SK-N-SH (cell line): Measurements from ENCODE around the gene BCAS3. TPM values are rescaled to one million over a fixed set of nuclear protein-coding genes. Genes with fewer than 3 reads are reported as not detected.

ENCODE experiments used
- CTCF ChIA-PET: fragments of 300-600, 350-600 bp; formaldehyde crosslinking; extraction: SDS; loops from one replicate; lab custom pipeline; 2021; lab: Yijun Ruan, JAX
- POLR2A ChIA-PET: fragments of 350-600 bp; sonication (Branson Sonifier 250); formaldehyde crosslinking; extraction: SDS; loops from one replicate; lab custom pipeline; 2020; ENCODE audit warnings: antibody characterized with exemption, inconsistent platforms; lab: Yijun Ruan, JAX
- DNase-seq: peaks from one replicate; pipeline ENCODE4 v3.0.0; 2012
- H2AFZ ChIP-seq: fragments of 200-600 bp; sonication (generic); 2 replicates; pipeline ENCODE4 v1.8.1; 2016; ENCODE audit warnings: antibody characterized with exemption, mild to moderate bottlenecking, low read depth
- H3F3A ChIP-seq: fragments of 200-600 bp; sonication (generic); replicated peaks from 2 replicates; pipeline ENCODE3; 2016; ENCODE audit warnings: antibody characterized with exemption, mild to moderate bottlenecking; ENCODE audit not compliant: insufficient read depth
- H3K27ac ChIP-seq, 2 experiments: fragments of 200-500 bp in 1 of 2; fragments of 200-600 bp in 1 of 2; sonication (Bioruptor generic) in 1 of 2; sonication (generic), shearing (Covaris generic) in 1 of 2; 2 replicates each; pipeline versions ENCODE4 v1.5.1 to v1.6.1; 2014 to 2016; ENCODE audit warnings: low read depth in 2 of 2, inconsistent platforms in 1 of 2, low read length in 1 of 2, mild to moderate bottlenecking in 1 of 2, mixed read lengths in 1 of 2
- H3K27me3 ChIP-seq: fragments of 200-600 bp; sonication (generic), shearing (Covaris generic); 2 replicates; pipeline ENCODE4 v1.6.1; 2016; ENCODE audit warnings: mixed run types; ENCODE audit not compliant: insufficient read depth
- H3K36me3 ChIP-seq, 2 experiments: fragments of 200-500 bp in 1 of 2; fragments of 200-600 bp in 1 of 2; sonication (Bioruptor generic) in 1 of 2; sonication (generic) in 1 of 2; replicated peaks in 1 of 2; 2 replicates each; pipeline versions ENCODE3 to v1.5.1; 2014 to 2016; ENCODE audit warnings: low read length in 1 of 2, mild to moderate bottlenecking in 1 of 2; ENCODE audit not compliant: insufficient read depth in 2 of 2, control insufficient read depth in 1 of 2
- H3K4me1 ChIP-seq, 2 experiments: fragments of 200-500 bp in 1 of 2; fragments of 200-600 bp in 1 of 2; sonication (Bioruptor generic) in 1 of 2; sonication (generic), shearing (Covaris generic) in 1 of 2; 2 replicates each; pipeline versions ENCODE4 v1.5.1 to v1.6.1; 2014 to 2016; ENCODE audit warnings: low read depth in 1 of 2, low read length in 1 of 2, mixed run types in 1 of 2; ENCODE audit not compliant: insufficient read depth in 2 of 2, control insufficient read depth in 1 of 2
- H3K4me2 ChIP-seq: fragments of 200-600 bp; sonication (generic), shearing (Covaris generic); 2 replicates; pipeline ENCODE4 v1.6.1; 2017; ENCODE audit warnings: mixed run types
- H3K4me3 ChIP-seq, 2 experiments: fragments of 200-500 bp in 1 of 2; fragments of 200-600 bp in 1 of 2; sonication (Bioruptor generic) in 1 of 2; sonication (generic), shearing (Covaris generic) in 1 of 2; 2 replicates each; pipeline versions ENCODE4 v1.5.1 to v1.8.1; 2014 to 2016; ENCODE audit warnings: low read depth in 2 of 2, inconsistent platforms in 1 of 2, low read length in 1 of 2, mild to moderate bottlenecking in 1 of 2, mixed read lengths in 1 of 2, moderate library complexity in 1 of 2
- H3K79me2 ChIP-seq: fragments of 200-600 bp; sonication (generic); 2 replicates; pipeline ENCODE4 v1.8.1; 2017; ENCODE audit warnings: mild to moderate bottlenecking; ENCODE audit not compliant: insufficient read depth
- H3K9ac ChIP-seq: fragments of 200-600 bp; sonication (generic); 2 replicates; pipeline ENCODE4 v1.6.1; 2017; ENCODE audit warnings: mixed run types
- H3K9me2 ChIP-seq: fragments of 200-600 bp; sonication (generic); 2 replicates; pipeline ENCODE4 v1.6.1; 2017; ENCODE audit warnings: mixed run types
- H3K9me3 ChIP-seq: fragments of 200-600 bp; sonication (generic); 2 replicates; pipeline ENCODE4 v1.6.1; 2017; ENCODE audit warnings: mixed run types, mild to moderate bottlenecking, moderate library complexity
- H4K20me1 ChIP-seq: fragments of 200-600 bp; sonication (generic); 2 replicates; pipeline ENCODE4 v1.6.1; 2017; ENCODE audit warnings: mild to moderate bottlenecking, mixed run types; ENCODE audit not compliant: insufficient read depth
- ELF1 ChIP-seq: IDR thresholded peaks from 2 replicates; pipeline ENCODE4 v1.4.0; 2012
- EZH2phosphoT487 ChIP-seq: fragments of 200-600 bp; sonication (generic); IDR thresholded peaks from 2 replicates; pipeline ENCODE4 v1.6.1; 2017; ENCODE audit warnings: low read depth, mixed run types, mild to moderate bottlenecking, antibody characterized with exemption, moderate library complexity, borderline replicate concordance
- FOXJ3 ChIP-seq: sonication (generic); formaldehyde crosslinking; IDR thresholded peaks from 2 replicates; pipeline ENCODE4 v1.5.1; 2020; ENCODE audit warnings: mild to moderate bottlenecking, missing genetic modification reagents
- FOXM1 ChIP-seq: IDR thresholded peaks from 2 replicates; pipeline ENCODE4 v1.4.0; 2012; ENCODE audit warnings: low read depth, mild to moderate bottlenecking
- GATA2 ChIP-seq: sonication (generic); formaldehyde crosslinking; IDR thresholded peaks from 2 replicates; pipeline ENCODE4 v1.5.0; 2020; ENCODE audit warnings: mild to moderate bottlenecking, missing genetic modification reagents
- MEF2A ChIP-seq: IDR thresholded peaks from 2 replicates; pipeline ENCODE4 v1.4.0; 2012; ENCODE audit warnings: low read depth, borderline replicate concordance
- MXI1 ChIP-seq: IDR thresholded peaks from 2 replicates; pipeline ENCODE4 v1.6.1; 2012; ENCODE audit warnings: mild to moderate bottlenecking, low read depth, low read length, improper control_type of control experiment
- NFIC ChIP-seq: IDR thresholded peaks from 2 replicates; pipeline ENCODE4 v1.4.0; 2012; ENCODE audit warnings: borderline replicate concordance
- REST ChIP-seq: IDR thresholded peaks from 2 replicates; pipeline ENCODE4 v1.6.1; 2012; ENCODE audit warnings: mild to moderate bottlenecking, low read depth, low read length, moderate library complexity
- RXRA ChIP-seq: IDR thresholded peaks from 2 replicates; pipeline ENCODE4 v1.4.0; 2012; ENCODE audit warnings: low read depth, mild to moderate bottlenecking, borderline replicate concordance
- SIN3A ChIP-seq: IDR thresholded peaks from 2 replicates; pipeline ENCODE4 v1.6.1; 2012; ENCODE audit warnings: low read depth, mild to moderate bottlenecking, low read length, moderate library complexity, borderline replicate concordance
- TCF12 ChIP-seq: IDR thresholded peaks from 2 replicates; pipeline ENCODE4 v1.4.0; 2012
- TEAD4 ChIP-seq: IDR thresholded peaks from 2 replicates; pipeline ENCODE4 v1.4.0; 2012; ENCODE audit warnings: mild to moderate bottlenecking, borderline replicate concordance; ENCODE audit not compliant: insufficient read depth
- WGBS: methylation state at CpG from one replicate; pipeline ENCODE4 v1.1.6; 2017; ENCODE audit warnings: low lambda C conversion rate; 5-methylcytosine and 5-hydroxymethylcytosine counted together
- polyA plus RNA-seq, 3 experiments: library from polyadenylated mRNA; depleted of rRNA; stranded (reverse); fragments of >200 nt; gene quantifications; 2 replicates each; pipeline ENCODE4 v1.2.3, GENCODE V29; 2012
- TF ChIP-seq, protein P1 (sequence below): fragments of 150-350 bp; IDR thresholded peaks from 2 replicates; pipeline ENCODE4 v1.6.1; 2016; ENCODE audit warnings: mild to moderate bottlenecking, low read depth, low read length
- TF ChIP-seq, protein P2 (sequence below): IDR thresholded peaks from 2 replicates; pipeline ENCODE4 v1.4.0; 2012; ENCODE audit warnings: low read depth, borderline replicate concordance

The BCAS3 gene
- polyA plus RNA-seq, 1 of the 3 experiments (the other 2 are of a cell fraction): 5.9 TPM

- Histone ChIP-seq H3F3A (peaks cover 4% of the 10 kb centered on the region), H3K4me3 (no peak overlapping the region), H3K9me2 (no peaks in the 10 kb centered on the region; the same call in 1 of the 2 replicates), H3K79me2 (no peaks in the 10 kb centered on the region), H3K27ac (no peak overlapping the region), H3K9me3 (no peaks in the 10 kb centered on the region), H3K36me3 (no peaks in the 10 kb centered on the region), H3K4me2 (no peak overlapping the region), H4K20me1 (no peaks in the 10 kb centered on the region), H3K27me3 (no peaks in the 10 kb centered on the region), H3K9ac (no peak overlapping the region), H3K4me1 (no peaks in the 10 kb centered on the region; a peak in 1 of 4 replicates), H2AFZ (no peak overlapping the region)
- 93% methylated on average over 4 of the region's 4 CpGs for WGBS
- POLR2A ChIA-PET: no interaction called here
- CTCF ChIA-PET: interaction anchor here (0.6 to 1.2 kb wide), 2 partner anchors 10 to 385 kb away, joined by 4 to 6 read pairs; no protein-coding TSS in a partner anchor
- no peak for DNase-seq
- no peak for TF ChIP-seq RXRA
- no peak for TF ChIP-seq EZH2phosphoT487
- TF ChIP-seq REST: peak; percentile 52; the same call in 1 of the 2 replicates
These were observed 428.7 kb downstream of the BCAS3 start for GRCh38 chr17:61106354-61106753.

- no peak for DNase-seq
- H2AFZ ChIP-seq: no peak overlapping the region
- H3F3A ChIP-seq: no peaks in the 10 kb centered on the region
- H3K4me1 ChIP-seq: no peaks in the 10 kb centered on the region
- H3K27ac ChIP-seq: no peak overlapping the region
- H3K9ac ChIP-seq: no peak overlapping the region
- no peak overlapping the region for H3K4me3 ChIP-seq
- POLR2A ChIA-PET: no interaction called here
- CTCF ChIA-PET: interaction anchor here (1.0 kb wide), 1 partner anchor 12 kb away, joined by 3 read pairs; no protein-coding TSS in a partner anchor
- H3K27me3 ChIP-seq: no peaks in the 10 kb centered on the region
- no peaks in the 10 kb centered on the region for H3K36me3 ChIP-seq
- peaks cover 7% of the 10 kb centered on the region; the same call in 1 of the 2 replicates for H3K9me2 ChIP-seq
- H4K20me1 ChIP-seq: no peaks in the 10 kb centered on the region
- H3K9me3 ChIP-seq: peaks cover 13% of the 10 kb centered on the region; the same call in 1 of the 2 replicates
- 47% methylated on average over 1 of the region's 1 CpG for WGBS
- no peaks in the 10 kb centered on the region for H3K79me2 ChIP-seq
- TF ChIP-seq FOXJ3 (CRISPR knock-in tag): no peak
- TF ChIP-seq NFIC: no peak
- TF ChIP-seq, protein P1, sequence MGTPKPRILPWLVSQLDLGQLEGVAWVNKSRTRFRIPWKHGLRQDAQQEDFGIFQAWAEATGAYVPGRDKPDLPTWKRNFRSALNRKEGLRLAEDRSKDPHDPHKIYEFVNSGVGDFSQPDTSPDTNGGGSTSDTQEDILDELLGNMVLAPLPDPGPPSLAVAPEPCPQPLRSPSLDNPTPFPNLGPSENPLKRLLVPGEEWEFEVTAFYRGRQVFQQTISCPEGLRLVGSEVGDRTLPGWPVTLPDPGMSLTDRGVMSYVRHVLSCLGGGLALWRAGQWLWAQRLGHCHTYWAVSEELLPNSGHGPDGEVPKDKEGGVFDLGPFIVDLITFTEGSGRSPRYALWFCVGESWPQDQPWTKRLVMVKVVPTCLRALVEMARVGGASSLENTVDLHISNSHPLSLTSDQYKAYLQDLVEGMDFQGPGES: no peak
- no peak for TF ChIP-seq TCF12
- TF ChIP-seq, protein P2, sequence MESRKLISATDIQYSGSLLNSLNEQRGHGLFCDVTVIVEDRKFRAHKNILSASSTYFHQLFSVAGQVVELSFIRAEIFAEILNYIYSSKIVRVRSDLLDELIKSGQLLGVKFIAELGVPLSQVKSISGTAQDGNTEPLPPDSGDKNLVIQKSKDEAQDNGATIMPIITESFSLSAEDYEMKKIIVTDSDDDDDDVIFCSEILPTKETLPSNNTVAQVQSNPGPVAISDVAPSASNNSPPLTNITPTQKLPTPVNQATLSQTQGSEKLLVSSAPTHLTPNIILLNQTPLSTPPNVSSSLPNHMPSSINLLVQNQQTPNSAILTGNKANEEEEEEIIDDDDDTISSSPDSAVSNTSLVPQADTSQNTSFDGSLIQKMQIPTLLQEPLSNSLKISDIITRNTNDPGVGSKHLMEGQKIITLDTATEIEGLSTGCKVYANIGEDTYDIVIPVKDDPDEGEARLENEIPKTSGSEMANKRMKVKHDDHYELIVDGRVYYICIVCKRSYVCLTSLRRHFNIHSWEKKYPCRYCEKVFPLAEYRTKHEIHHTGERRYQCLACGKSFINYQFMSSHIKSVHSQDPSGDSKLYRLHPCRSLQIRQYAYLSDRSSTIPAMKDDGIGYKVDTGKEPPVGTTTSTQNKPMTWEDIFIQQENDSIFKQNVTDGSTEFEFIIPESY: no peak
- no peak for TF ChIP-seq MEF2A
- no peak for TF ChIP-seq TEAD4
- TF ChIP-seq MXI1: no peak
- TF ChIP-seq SIN3A: no peak
- no peak for TF ChIP-seq ELF1
- no peak for TF ChIP-seq REST
- no peak for TF ChIP-seq FOXM1
- no peak for TF ChIP-seq GATA2 (CRISPR knock-in tag)
- TF ChIP-seq, all 33 proteins: peak for 0
- H3K4me2 ChIP-seq: no peak overlapping the region
These were observed 438.9 kb downstream of the BCAS3 start for GRCh38 chr17:61116577-61116976.
